ENCODE measurements around the gene AQP2. TPM values are rescaled to one million over a fixed set of nuclear protein-coding genes. Genes with fewer than 3 reads are reported as not detected.
"Not testable (repeated sequence)": the region's sequence is repeated elsewhere in the genome, so short reads cannot be mapped to it uniquely, and the experiment has no call there.

AQP2 gene
- total RNA-seq, 1 experiment from 2014 or later, result not detected

DNA sequence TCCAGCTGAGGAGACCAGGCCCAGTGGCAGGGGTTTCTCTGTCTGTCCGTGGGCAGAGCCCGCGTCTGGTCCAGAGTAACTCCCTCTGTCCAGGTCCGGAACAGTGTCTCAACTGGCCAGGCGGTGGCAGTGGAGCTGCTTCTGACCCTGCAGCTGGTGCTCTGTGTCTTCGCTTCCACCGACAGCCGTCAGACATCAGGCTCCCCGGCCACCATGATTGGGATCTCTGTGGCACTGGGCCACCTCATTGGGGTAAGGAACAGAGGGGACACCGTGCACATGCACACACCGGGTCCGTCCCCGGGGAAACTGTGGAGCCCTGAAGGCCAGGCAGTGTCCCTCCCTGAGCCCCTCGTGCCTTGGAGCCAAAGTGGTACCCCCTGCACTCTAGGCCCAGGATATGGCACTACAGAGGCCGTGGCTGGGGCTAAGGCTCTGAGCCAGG is 23.7 kb downstream of the AQP2 start:
- DNase-seq (ENCODE audit: low read depth), result no peak
- in situ Hi-C loops (cut with HindIII; ENCODE audit: low pct_unique_long_range_greater_than_20kb, low sequenced_read_pairs), result loop anchor here (25.0 kb wide), 1 partner anchor 88 kb away; the partner anchor contains the start of gene ASIC1

DNA sequence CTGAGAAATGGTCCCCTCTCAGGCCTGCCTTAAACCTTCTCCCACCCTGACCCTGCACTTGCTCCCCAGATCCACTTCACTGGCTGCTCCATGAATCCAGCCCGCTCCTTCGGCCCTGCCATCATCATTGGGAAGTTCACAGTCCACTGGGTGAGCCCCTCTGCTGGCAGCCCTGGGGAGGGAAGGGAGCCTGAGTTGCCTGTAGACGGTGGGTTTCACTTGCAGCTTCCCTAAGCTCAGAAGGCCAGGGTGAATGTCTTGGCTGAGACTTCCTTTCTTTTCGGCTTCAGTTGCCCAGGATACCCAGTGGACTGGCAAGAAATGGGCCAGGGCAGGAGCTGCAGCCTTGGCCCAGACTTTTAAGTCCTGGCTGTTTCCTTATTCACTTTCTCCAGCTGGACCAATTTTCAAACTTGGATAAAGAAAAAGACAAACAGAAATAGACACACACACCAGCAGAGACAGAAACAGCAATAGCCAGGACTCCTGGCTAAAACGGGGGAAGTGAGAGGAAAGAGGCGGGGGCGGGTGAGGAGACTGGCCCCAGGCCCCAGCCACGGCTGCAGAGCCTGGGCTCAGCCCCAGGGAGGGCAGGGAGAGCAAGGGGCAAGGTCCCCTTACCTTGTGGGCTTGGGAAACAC is 24.3 kb downstream of the AQP2 start:
- no peak for DNase-seq (ENCODE audit: low read depth)
- in situ Hi-C loops (cut with HindIII; ENCODE audit: low pct_unique_long_range_greater_than_20kb, low sequenced_read_pairs), result loop anchor here (25.0 kb wide), 1 partner anchor 88 kb away; the partner anchor contains the start of gene ASIC1

DNA sequence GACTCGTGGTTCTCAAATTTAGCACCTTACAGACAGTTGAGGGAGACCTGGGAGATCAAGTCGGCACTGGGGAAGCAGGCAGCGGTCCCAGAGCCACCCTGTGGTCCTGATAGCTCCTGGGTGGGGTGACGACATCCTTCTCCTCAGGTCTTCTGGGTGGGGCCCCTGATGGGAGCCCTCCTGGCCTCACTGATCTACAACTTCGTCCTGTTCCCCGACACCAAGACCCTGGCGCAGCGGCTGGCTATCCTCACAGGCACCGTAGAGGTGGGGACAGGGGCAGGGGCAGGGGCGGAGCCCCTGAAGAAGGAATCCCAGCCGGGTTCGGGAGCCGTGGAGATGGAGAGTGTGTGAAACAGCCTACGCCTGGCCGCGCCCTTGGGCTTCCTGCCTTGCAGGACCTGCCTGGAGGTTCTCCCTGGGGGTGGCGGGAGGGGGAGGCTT is 24.8 kb downstream of the AQP2 start:
- in situ Hi-C loops (cut with HindIII; ENCODE audit: low pct_unique_long_range_greater_than_20kb, low sequenced_read_pairs), result no loop called here

DNA sequence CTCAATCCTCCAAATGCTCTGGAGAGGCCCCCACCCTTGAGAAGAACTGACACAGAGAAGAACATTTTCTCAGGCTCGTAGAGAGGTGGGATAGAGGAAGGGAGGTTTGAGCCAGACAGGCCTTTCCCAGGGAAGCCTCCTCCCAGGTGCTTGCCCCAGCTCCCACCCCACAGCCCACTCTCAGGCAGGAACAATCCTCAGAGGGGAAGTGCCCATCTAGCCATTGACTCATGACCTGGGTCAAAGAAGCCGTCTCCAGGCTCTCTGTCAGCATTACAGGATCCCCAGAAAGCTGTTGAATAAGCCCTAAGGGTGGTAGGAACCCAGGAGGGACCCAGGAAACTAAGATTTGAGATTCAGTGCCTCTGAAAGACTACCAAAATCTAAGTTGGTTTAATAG is 26.0 kb downstream of the AQP2 start:
- in situ Hi-C loops (cut with HindIII; ENCODE audit: low pct_unique_long_range_greater_than_20kb, low sequenced_read_pairs), result no loop called here
- DNase-seq (ENCODE audit: low read depth), result no peak

More for the DNA sequence above, 24.8 kb downstream of the AQP2 start:
- no peak for DNase-seq (ENCODE audit: low read depth)

DNA sequence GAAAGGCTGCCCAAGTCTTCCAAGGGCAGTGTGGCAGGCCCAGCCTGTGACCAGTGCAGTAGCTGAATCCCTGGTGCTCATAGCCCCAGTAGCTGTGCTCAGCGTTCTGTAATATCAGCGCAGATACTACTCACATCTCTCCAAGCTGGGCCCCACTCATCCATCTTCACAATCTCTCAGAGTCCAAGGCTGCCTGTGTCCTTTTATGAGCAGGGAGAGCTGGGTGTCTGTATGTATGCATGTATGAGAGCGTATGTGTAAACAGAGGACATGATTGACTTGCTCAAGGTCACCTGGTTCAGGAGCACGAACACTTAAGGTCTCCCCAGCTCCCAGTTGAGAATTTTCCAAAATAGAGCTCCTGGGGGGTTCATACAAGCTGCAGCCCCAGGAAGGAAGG is 27.6 kb downstream of the AQP2 start:
- in situ Hi-C loops (cut with HindIII; ENCODE audit: low pct_unique_long_range_greater_than_20kb, low sequenced_read_pairs), result no loop called here
- no peak for DNase-seq (ENCODE audit: low read depth)

DNA sequence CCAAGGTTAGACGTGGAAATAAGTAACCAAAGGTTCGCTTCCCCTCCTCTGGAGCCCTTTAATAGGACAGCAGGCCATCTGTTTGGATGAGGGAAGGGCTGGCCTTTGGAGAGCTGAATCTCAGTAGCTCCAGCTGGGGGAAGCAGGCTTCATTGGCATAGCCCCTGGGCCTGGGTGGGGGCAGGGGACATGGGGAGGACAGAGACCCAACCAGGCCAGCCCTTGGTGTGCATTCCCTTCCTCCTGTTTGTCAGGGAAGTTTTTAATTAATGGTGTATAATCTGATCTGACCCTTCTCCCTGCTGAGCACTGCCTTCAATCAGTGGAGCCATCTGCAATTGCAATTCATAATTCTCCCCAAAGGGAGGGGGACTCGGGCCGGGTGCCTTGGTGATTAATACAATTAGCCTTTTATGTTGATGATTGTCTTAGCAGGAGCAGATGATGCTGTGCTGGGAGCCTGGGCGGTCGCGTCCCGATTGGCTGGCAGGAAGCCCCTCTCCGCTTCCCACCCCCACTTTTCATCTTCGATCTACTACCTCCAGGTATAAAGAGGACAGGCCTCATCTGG is 28.6 kb downstream of the AQP2 start:
- in situ Hi-C loops (cut with HindIII; ENCODE audit: low pct_unique_long_range_greater_than_20kb, low sequenced_read_pairs), result no loop called here
- no peak for DNase-seq (ENCODE audit: low read depth)

DNA sequence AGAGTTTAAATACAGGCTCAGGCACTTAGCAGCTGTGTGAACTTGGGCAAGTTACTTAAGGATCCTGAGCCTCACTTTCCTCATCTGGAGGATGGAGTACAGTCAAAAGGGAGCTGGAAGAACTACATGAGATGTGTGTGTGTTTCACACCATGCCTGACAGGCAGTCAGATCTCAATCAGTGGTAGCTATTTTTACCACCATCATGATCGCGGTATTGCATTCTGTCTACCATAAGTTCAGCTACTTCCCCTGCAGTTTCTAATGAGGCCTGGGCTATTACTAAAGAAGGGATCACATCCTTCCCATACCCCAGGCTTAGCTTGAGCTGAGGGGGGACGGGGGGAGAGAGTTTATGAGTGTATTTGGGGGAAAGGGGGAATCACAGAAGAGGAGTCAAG is 29.3 kb downstream of the AQP2 start:
- in situ Hi-C loops (cut with HindIII; ENCODE audit: low pct_unique_long_range_greater_than_20kb, low sequenced_read_pairs), result no loop called here
- DNase-seq (ENCODE audit: low read depth), result no peak

DNA sequence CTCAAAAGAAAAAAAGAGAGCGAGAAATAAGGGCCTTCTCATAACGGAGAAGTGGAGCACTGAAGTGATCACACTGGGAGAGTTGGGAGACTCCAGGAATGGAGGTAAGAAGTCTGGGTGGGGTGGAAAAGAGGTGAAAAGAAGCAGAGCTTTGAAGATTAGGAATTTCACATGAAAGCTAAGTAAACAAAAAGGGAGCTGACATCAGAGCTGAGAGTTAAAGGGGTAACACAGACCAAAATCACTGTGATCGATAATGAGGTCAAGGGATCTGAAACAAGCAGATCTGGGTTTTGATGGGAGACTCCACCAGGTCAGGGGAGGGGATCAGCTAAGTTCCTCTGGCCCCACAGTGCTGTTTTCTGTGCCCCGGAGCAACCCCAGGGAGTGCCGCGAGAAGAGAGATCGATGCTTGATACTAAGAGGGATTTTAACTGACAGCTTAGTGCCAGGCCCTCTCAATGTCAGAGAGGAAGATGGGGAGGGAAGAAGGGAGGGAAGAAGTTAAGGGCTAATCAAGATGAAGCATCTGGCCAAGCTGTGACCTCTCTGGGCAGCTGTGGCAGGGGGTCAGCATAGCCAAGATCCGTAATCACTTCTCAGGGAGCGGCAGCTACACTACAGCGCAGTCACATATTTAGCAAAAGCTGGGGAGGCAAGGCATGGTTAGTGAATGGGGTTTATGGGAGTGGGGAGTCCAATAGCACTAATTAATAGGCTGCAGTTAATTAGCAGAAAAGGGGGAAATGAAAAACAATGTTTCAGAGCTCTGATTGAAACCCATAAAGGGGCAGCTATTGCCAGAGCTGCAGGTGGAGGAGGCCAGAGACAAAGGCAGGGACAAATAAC is 30.2 kb downstream of the AQP2 start:
- DNase-seq (ENCODE audit: low read depth), result no peak
- in situ Hi-C loops (cut with HindIII; ENCODE audit: low pct_unique_long_range_greater_than_20kb, low sequenced_read_pairs), result no loop called here

DNA sequence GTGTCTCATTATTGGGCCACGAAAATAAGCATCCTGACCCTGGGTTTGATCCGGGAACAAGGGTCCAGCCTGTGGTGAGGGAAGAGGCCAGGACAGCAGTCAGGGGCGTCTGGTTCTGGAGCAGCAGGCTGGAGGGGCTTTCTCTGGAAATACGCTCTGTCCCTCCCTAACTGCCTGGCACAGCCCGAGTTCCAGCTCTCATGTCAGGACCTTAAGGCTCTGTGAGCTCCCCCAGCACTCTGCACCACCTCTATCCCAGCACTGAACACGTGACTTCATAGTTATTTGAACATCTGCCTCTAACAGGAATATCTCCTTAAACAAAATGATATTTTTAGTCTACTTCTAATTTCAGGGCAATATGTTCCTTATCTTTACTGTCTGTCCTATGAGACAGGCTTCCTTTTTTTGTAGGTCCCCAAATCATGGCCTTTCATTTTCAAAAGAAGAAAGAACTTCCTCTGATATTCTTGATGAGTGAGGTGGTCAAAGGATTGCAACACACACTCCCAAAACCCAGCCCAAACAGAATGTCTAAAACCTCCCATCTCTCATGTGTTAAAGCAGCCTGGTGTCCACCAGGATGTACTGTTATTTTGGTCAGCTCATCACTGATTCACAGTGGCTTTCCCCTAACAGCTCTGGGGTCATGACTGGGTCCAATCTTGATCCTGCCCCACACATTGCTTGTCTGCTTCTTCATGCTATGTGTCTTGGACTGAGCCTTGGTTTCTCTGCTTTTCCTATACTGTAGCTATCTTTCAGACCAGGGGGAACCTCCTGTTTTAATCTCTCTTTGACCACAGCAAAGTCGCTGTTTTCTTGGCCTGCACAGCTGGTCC is 31.9 kb downstream of the AQP2 start:
- in situ Hi-C loops (cut with HindIII; ENCODE audit: low pct_unique_long_range_greater_than_20kb, low sequenced_read_pairs), result no loop called here
- DNase-seq (ENCODE audit: low read depth), result no peak

DNA sequence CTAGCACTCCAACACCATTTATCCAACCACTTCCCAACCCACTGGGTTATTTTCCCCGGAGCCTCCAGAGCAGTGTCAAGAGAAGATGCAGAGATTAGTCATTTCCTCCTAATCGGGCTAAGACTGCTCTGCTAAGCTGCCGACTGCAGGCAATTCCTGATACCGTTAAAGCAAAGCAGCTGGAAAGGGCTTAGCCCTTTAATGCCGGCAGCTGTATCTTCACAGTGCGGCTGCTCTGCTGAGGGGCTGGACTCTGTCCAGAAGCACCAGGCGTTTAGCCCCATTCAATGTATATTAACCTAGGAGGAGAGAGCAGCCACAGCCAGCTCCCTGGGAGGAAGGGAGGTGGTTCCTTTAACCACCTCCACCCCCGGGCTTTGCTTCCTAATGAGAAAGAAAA is 33.4 kb downstream of the AQP2 start:
- DNase-seq (ENCODE audit: low read depth), result no peak
- in situ Hi-C loops (cut with HindIII; ENCODE audit: low pct_unique_long_range_greater_than_20kb, low sequenced_read_pairs), result no loop called here

DNA sequence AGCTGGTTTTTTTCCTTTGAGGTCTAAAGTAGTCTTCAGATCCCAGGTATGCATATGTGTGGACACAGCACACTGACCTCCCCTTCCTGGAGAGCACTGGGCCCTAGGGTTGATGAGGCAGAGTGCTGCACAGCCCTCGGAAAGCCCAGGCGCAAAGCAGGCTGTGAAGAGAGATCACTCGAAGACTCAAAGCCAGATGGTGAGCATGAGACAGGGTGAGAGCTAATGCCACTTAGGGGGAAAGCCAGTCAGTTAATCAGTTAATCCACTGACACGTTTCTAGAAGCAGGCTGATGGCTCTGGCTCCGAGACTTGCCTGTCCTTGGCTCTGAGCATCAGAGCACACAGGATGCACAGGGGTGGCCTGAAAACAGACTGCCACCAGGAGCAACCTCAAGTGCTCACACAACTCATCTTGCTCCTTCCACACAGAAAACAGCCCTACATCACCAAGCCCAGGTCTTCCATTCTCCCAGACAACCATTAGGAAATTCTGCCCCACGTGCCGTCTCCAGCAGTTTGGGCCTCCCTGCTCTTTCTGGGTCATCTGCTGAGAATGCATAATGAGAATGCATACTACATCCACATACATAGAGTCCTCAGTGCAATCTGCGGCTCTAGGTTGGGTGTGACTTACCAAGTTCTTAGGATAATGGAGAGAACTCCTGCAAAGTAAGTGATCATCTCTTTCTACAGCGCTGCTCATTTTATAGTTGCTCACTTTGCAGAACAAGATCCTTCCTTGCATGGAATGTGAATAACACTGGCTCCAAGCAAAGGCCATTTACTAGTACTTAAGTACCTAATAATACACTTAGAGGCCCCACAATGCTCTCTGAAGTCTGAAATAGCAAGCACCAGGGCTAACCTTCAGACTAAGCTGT is 34.2 kb downstream of the AQP2 start:
- in situ Hi-C loops (cut with HindIII; ENCODE audit: low pct_unique_long_range_greater_than_20kb, low sequenced_read_pairs), result no loop called here
- no peak for DNase-seq (ENCODE audit: low read depth)

DNA sequence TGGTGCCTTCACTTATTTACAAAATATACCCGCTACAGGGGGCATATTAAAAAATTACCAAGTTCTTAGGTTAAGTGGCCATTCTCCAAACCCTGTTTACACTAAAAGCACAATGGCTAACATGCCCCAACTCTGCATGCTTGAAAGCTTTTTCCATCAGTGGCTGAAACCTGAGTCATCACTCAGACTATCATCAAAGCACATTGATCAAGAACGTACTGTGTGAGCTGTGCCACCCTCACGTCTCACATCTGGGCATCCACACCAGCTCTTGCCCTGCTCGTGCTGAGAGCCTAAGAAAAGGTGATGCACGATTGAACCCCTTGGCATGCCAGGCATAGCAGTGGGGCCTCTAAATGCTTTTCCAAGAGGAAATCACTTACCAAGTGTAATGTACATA is 35.4 kb downstream of the AQP2 start:
- no peak for DNase-seq (ENCODE audit: low read depth)

DNA sequence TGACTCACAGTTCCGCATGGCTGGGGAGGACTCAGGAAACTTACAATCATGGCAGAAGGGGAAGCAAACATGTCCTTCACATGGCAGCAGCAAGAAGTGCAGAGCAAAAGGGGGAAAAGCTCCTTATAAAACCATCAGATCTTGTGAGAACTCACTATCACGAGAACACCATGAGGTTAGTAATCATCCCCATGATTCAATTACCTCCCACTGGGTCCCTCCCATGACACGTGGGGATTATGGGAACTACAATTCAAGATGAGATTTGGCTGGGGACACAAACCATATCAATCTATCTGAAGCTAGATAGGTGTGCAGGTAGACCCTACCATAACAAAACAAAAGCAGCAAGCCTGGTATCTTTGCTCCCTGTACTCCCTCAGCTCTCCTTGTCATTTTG is 35.9 kb downstream of the AQP2 start:
- in situ Hi-C loops (cut with HindIII; ENCODE audit: low pct_unique_long_range_greater_than_20kb, low sequenced_read_pairs), result not testable (repeated sequence)

More for the DNA sequence above, 35.4 kb downstream of the AQP2 start:
- in situ Hi-C loops (cut with HindIII; ENCODE audit: low pct_unique_long_range_greater_than_20kb, low sequenced_read_pairs), result no loop called here

DNA sequence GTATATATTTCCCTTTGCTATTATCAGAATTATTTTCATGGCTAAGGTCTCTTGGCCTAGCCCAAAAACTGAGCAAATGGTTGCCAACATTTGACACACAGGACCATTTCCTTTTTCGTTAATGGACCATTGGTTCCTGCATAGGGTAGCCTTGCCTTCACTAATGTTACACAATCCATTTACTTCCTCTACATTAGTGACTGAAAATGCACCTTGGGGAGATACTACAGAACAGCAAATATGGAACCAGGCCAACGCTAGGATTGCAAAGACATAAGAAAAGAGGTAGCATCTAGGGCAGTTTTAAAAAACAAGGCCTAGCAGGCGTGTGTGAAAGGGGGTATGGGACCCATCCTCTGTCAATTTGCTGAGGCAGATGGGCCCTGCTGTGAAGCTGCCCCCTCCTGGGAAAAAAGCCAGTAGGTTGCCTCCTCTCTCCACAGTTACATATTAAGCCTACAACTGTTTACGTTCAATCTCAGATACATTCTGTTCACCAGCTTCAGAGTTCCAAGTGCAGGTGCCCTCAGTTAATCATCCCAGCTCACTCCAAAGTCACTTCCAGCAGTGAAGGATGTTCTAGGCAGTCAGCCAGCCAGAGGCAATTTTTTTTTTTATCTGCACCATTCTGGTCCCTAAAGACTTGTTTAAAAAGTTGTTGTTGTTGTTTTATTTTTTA is 37.2 kb downstream of the AQP2 start:
- in situ Hi-C loops (cut with HindIII; ENCODE audit: low pct_unique_long_range_greater_than_20kb, low sequenced_read_pairs), result no loop called here

More for the DNA sequence above, 35.9 kb downstream of the AQP2 start:
- not testable (repeated sequence) for DNase-seq (ENCODE audit: low read depth)

DNA sequence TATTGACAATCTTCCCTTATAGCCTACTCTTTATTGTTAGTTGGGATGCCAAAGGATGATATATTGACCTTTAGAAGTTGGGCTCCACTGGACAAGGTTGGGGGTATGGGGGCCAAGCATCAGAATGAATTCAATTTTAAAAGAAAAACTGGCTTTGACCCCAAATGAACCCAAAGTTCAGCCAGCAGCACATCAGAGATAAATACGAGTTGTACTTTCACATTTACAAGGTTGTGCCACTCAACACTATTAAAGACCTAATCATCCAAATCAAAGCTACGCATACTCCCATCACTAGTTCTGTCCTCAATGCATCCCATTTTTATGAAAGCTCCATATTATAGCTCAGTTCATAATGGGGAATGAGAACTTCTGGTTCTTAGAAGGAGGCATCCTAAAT is 38.9 kb downstream of the AQP2 start:
- DNase-seq (ENCODE audit: low read depth); in situ Hi-C loops (cut with HindIII; ENCODE audit: low pct_unique_long_range_greater_than_20kb, low sequenced_read_pairs): not testable (repeated sequence)

More for the DNA sequence above, 37.2 kb downstream of the AQP2 start:
- DNase-seq (ENCODE audit: low read depth), result no peak

DNA sequence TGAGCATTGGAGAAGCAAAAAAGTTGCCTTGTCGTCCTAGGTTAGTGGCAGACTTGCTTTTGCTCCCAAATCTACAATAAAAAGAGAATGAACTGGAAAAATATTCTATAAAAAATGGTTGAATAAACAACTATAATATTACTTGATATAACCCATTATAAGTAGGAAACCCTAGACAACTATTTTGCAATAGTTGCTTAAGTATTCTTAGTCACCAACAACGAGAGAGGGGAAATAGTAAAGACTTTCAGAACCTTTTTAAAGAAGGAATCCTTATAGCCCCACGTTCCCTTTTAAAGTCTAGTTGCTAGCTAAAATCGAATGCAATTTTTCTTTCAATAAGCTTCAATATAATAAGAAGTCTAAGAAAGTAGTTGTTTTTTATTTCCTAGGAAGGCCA is 39.7 kb downstream of the AQP2 start:
- in situ Hi-C loops (cut with HindIII; ENCODE audit: low pct_unique_long_range_greater_than_20kb, low sequenced_read_pairs), result no loop called here
- no peak for DNase-seq (ENCODE audit: low read depth)

DNA sequence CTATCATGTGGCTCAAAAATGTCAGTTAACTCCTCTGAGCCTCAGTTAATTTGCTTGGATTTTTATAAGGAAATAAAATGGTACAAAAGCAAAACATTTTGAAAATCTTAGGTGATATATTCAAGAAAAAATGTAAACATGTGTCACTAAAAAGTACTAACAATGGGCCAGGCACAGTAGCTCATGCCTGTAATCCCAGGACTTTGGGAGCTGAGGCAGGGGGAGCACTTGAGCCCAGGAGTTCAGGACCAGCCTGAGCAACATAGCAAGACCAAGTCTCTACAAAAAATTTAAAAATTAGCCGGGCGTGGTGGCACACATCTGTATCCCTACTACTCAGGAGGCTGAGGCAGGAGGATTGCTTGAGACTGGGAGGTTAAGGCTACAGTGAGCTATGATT is 47.9 kb downstream of the AQP2 start:
- in situ Hi-C loops (cut with HindIII; ENCODE audit: low pct_unique_long_range_greater_than_20kb, low sequenced_read_pairs), result no loop called here
- no peak for DNase-seq (ENCODE audit: low read depth)

All from Caki2 (cell line).